ENCODE measurements around the gene CUZD1. TPM values are rescaled to one million over a fixed set of nuclear protein-coding genes. Genes with fewer than 3 reads are reported as not detected.

CUZD1 gene
- total and polyA plus RNA-seq, 2 of the 4 experiments (the other 2 are of a cell fraction): 0.36 to 0.67 TPM

- TF ChIP-seq CHD1 (IDR thresholded peaks at IDR 0.05; ENCODE audit: low read depth, low read length): no peak
Measured at GRCh38 chr10:122845783-122846332, at the start of gene CUZD1 (continued).

DNA sequence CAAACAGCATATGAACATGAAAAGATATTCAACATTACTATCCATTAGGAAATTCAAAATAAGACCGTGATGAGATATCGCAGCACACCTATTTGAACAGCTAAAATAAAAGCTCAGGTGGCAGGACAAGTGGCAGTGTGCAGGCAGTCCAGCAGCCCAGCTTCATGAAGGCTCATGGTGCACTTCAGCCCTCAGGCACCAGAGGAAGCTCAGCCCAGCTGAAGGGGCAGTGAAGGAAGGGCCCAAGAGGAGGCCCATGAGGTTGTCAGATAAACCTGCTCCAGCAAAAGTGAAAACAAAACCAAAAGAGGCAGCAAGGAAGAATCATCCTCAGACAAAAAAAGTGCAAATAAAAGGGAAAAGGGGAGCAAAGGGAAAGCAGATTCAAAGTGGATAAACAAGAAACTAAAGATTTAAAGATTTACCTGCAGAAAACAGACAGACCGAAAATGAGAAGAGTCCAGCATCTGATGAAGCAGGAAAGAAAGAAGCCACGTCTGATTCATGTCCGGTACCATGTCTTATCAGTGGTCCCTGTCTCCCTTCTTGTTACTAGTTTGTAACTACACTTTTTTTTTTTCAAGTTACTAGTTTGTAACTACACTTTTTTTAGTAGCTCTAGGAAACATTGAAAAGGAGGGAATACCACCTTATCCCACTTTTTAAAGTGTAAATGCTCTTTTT lies 48.7 kb upstream of the CUZD1 start:
- Histone ChIP-seq H3K9ac (ENCODE audit: low read depth, low read length) (no peak overlapping the region), H4K5ac (ENCODE audit: low read depth, low read length) (no peak overlapping the region), H3K9me3 (ENCODE audit: control insufficient read depth, insufficient read depth, low read length) (no peaks in the 10 kb centered on the region), H3K79me1 (ENCODE audit: low read depth in 1 of 2, low read length in 2 of 2) (no peaks in the 10 kb centered on the region), H3K27ac (ENCODE audit: insufficient read depth, low read length) (no peak overlapping the region), H3K4me1 (ENCODE audit: control insufficient read depth, insufficient read depth, low read length) (no peaks in the 10 kb centered on the region), H3K4me3 (ENCODE audit: insufficient read depth, low read depth, low read length) (no peak overlapping the region), H2BK15ac (ENCODE audit: low read depth, low read length) (no peak overlapping the region), H3K56ac (ENCODE audit: extremely low read depth, insufficient read depth, low read length) (no peak overlapping the region), H2AK5ac (ENCODE audit: low read depth, low read length) (no peak overlapping the region), H3K18ac (ENCODE audit: low read depth, low read length) (no peak overlapping the region), H3K23ac (ENCODE audit: low read depth, low read length) (no peak overlapping the region), H3K9me1 (ENCODE audit: insufficient read depth, low read length) (no peaks in the 10 kb centered on the region), H2BK20ac (ENCODE audit: low read depth, low read length) (no peak overlapping the region), H3K4ac (ENCODE audit: low read depth, low read length) (no peak overlapping the region), H4K91ac (ENCODE audit: insufficient read depth, low read depth, low read length) (no peak overlapping the region), H2BK5ac (ENCODE audit: low read depth, low read length, poor library complexity, severe bottlenecking) (no peak overlapping the region), H2AK9ac (replicated peaks; ENCODE audit: low read depth, low read length, poor library complexity) (no peak overlapping the region), H3K4me2 (ENCODE audit: low read depth, low read length) (no peak overlapping the region), H4K8ac (ENCODE audit: low read depth in 2 of 2, low read length in 2 of 2) (no peak overlapping the region), H4K20me1 (ENCODE audit: insufficient read depth, low read length) (no peaks in the 10 kb centered on the region), H3K14ac (replicated peaks; ENCODE audit: low read depth, low read length) (no peak overlapping the region), H2AFZ (replicated peaks; ENCODE audit: low read length, poor library complexity) (no peak overlapping the region), H3K36me3 (ENCODE audit: control insufficient read depth, insufficient read depth, low read length) (no peaks in the 10 kb centered on the region), H3K27me3 (ENCODE audit: control insufficient read depth, insufficient read depth, low read length) (no peaks in the 10 kb centered on the region), H2BK120ac (ENCODE audit: low read depth, low read length) (no peak overlapping the region)
- no CpG with 5 or more reads among the region's 5 CpGs for WGBS, 2 experiments (ENCODE audit: extremely low coverage in 2 of 2, insufficient read length in 1 of 2)
- ChIA-PET CTCF (no interaction called here), POLR2A (ENCODE audit: unreplicated experiment) (no interaction called here)
- dilution Hi-C loops (cut with HindIII; ENCODE audit: low sequenced_read_pairs, unreplicated experiment): no loop called here
- no peak for ATAC-seq (ENCODE audit: low read depth)
- no peak for DNase-seq
- in situ Hi-C loops (cut with MboI; ENCODE audit: low sequenced_read_pairs): no loop called here
- TF ChIP-seq RCOR1 (IDR thresholded peaks at IDR 0.05; ENCODE audit: insufficient replicate concordance, low read length): no peak
- TF ChIP-seq CHD1 (IDR thresholded peaks at IDR 0.05; ENCODE audit: low read depth, low read length): no peak
- TF ChIP-seq, protein P1, sequence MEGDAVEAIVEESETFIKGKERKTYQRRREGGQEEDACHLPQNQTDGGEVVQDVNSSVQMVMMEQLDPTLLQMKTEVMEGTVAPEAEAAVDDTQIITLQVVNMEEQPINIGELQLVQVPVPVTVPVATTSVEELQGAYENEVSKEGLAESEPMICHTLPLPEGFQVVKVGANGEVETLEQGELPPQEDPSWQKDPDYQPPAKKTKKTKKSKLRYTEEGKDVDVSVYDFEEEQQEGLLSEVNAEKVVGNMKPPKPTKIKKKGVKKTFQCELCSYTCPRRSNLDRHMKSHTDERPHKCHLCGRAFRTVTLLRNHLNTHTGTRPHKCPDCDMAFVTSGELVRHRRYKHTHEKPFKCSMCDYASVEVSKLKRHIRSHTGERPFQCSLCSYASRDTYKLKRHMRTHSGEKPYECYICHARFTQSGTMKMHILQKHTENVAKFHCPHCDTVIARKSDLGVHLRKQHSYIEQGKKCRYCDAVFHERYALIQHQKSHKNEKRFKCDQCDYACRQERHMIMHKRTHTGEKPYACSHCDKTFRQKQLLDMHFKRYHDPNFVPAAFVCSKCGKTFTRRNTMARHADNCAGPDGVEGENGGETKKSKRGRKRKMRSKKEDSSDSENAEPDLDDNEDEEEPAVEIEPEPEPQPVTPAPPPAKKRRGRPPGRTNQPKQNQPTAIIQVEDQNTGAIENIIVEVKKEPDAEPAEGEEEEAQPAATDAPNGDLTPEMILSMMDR (conservative IDR thresholded peaks at IDR 0.05; ENCODE audit: low read depth, low read length): no peak
- no peak for TF ChIP-seq NFE2L2 (IDR thresholded peaks at IDR 0.05; ENCODE audit: low read depth, low read length)
- TF ChIP-seq CEBPB (IDR thresholded peaks at IDR 0.05; ENCODE audit: low read depth, low read length): no peak
- TF ChIP-seq RAD21 (IDR thresholded peaks at IDR 0.05; ENCODE audit: low read length): no peak
- no peak for TF ChIP-seq POLR2A (IDR thresholded peaks at IDR 0.05; ENCODE audit: low read depth, low read length)
- TF ChIP-seq RFX5 (IDR thresholded peaks at IDR 0.05; ENCODE audit: low read depth, low read length): no peak
- no peak for TF ChIP-seq MXI1 (IDR thresholded peaks at IDR 0.05; ENCODE audit: borderline replicate concordance, low read depth, low read length)
- TF ChIP-seq FOS (IDR thresholded peaks at IDR 0.05; ENCODE audit: low read depth, low read length): no peak
- no TSS peak for BruUV-seq (replicated peaks)
- intact Hi-C loops (cut with micrococcal nuclease): no loop called here
